CD1c-positive myeloid dendritic cell (primary cell): Measurements from ENCODE around the gene CNDP2.

Experiments
- DNase-seq: peaks from one replicate; pipeline ENCODE4 v3.0.0-alpha.2; 2016; ENCODE audit errors: extremely low spot score

The CNDP2 gene

DNA sequence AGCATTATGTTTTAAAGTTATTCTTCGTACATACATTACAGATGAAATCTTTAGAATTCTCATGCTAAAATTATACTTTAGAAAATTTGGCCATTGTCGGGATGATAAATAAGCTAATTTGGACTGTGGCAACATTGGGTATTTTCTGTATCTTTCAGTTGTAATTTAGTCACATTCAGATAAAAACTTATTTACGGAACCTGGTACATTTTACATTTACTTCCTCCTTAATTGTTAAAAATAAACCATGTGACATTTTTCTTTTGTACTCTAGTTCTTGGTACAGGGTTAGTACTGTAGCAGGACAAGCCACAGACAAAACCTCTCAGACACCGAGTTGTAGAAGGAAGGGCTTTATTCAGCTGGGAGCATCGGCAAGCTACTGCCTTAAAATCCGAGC is 4.2 kb downstream of the CNDP2 start:
- DNase-seq = peak; percentile 58

- DNase-seq = peak; percentile 5
Observed at GRCh38 chr18:74500774-74501173, 4.6 kb downstream of the CNDP2 start.

DNA sequence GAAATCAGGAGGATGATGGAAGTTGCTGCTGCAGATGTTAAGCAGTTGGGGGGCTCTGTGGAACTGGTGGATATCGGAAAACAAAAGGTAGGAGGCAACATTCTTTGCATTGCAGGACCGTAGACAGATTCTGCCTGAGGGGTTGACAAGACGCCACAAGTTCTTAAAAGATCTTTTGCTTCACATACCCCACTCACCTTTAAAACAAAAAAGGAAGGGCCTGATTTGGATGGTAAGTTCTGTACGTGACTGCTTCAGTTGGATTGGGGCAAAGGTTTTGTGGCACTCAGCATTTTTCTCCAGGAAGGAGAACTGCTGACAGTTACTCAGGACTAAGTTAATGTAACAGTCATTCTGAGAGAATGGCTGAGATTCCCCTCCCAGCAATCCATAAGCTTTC is 5.2 kb downstream of the CNDP2 start:
- DNase-seq = peak; percentile 72

GRCh38 chr18:74503137-74503536 is 7.0 kb downstream of the CNDP2 start:
- no peak for DNase-seq

- no peak for DNase-seq
Observed at GRCh38 chr18:74505776-74506175, 9.6 kb downstream of the CNDP2 start.

GRCh38 chr18:74506448-74507084 is 10.4 kb downstream of the CNDP2 start:
- peak; percentile 5 for DNase-seq

GRCh38 chr18:74507097-74507881 is 11.1 kb downstream of the CNDP2 start:
- DNase-seq = no peak

GRCh38 chr18:74507927-74508326 is 11.8 kb downstream of the CNDP2 start:
- no peak for DNase-seq

- DNase-seq = no peak
Observed at GRCh38 chr18:74508366-74508765, 12.2 kb downstream of the CNDP2 start.

DNA sequence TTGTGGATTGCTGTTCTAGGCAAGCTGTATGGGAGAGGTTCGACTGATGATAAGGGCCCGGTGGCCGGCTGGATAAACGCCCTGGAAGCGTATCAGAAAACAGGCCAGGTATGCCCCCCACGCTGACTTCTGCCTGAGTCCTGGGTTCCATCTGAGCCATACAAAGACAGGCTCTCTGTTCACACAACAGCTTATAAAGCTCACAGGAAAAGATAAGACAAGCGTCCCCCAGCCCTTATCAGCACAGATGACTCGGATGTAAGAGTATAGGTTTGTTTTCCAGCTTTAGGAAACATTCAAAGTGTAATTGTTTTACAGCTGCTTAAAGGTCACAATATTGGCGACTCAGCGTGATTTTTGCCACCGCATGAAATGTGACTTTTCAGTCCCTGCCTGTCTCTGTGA is 12.7 kb downstream of the CNDP2 start:
- no peak for DNase-seq

- DNase-seq = no peak
Observed at GRCh38 chr18:74509856-74510769, 13.9 kb downstream of the CNDP2 start.

DNA sequence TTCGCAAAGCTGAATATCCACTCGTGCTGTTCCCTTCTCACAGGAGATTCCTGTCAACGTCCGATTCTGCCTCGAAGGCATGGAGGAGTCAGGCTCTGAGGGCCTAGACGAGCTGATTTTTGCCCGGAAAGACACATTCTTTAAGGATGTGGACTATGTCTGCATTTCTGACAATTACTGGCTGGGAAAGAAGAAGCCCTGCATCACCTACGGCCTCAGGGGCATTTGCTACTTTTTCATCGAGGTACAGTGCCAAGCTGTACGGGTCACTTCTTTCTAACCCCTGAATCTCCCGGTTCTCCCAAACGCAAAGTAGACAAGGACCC is 14.6 kb downstream of the CNDP2 start:
- no peak for DNase-seq

DNA sequence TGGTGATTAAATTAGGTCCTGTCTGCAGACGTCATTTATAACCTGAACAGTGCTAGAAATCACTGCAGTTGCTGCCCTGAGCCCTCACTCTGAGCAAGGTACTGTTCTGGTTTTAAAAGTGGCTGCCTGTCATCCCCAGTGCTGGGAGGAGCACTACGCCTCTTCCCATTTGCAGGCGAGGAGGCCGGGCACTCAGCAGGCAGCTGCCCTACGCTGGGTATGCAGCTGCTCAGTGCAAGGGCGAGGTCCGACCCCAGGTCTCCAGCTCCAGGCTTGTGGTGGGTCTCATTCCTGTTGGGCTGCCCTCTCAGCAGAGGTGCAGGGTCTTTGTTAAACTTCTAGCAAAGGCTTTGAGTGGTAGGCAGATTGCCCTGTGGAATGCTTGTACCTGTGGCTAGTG is 15.7 kb downstream of the CNDP2 start:
- no peak for DNase-seq

GRCh38 chr18:74512321-74513053 is 16.3 kb downstream of the CNDP2 start:
- no peak for DNase-seq

DNA sequence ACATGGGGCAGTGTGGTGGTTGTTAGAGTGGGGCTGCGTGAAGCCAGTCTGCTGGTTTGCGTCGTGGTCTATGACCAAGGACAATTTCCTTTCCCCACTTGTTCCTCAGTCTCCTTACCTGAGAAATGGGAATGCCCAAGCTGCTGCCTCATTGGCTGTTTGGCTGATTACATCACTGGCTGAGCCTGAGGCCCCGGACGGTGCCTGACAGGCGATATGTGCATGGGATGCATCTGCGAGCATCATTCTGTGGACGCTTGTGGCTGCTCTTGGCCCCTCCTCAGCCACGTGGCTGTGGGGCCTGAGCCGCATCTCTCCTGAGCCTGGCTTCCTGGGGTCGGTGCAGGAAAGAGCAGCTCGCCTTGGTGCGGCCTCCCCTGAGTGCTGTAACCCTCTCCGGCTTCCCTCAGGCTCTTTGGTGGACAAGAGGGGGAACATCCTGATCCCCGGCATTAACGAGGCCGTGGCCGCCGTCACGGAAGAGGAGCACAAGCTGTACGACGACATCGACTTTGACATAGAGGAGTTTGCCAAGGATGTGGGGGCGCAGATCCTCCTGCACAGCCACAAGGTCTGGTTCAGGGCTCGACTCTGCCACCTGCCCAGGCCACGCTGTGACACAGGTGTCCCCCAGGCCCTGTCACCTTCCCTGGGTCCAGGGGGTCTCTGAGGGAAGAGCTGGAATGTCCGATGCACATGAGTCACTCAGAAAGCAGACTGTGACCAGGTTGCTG is 17.2 kb downstream of the CNDP2 start:
- no peak for DNase-seq

DNA sequence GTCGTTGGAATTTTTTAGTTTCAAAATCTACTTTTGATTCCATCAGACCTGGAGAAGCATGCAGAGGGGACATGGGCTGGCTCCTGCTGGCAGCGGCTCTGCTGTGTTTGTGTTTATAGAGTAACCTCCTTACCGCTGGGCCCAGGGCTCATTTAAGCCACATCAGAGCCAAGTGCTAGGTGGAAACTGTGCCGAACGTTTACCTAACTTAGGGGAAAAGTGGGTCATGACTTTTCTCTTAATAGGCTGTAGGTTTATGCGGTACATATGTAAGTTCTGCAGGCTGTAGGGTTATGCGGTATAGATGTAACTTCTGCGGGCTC is 17.7 kb downstream of the CNDP2 start:
- no peak for DNase-seq

- no peak for DNase-seq
Observed at GRCh38 chr18:74514860-74515495, 18.8 kb downstream of the CNDP2 start.

GRCh38 chr18:74515620-74516231 is 19.6 kb downstream of the CNDP2 start:
- DNase-seq = no peak

DNA sequence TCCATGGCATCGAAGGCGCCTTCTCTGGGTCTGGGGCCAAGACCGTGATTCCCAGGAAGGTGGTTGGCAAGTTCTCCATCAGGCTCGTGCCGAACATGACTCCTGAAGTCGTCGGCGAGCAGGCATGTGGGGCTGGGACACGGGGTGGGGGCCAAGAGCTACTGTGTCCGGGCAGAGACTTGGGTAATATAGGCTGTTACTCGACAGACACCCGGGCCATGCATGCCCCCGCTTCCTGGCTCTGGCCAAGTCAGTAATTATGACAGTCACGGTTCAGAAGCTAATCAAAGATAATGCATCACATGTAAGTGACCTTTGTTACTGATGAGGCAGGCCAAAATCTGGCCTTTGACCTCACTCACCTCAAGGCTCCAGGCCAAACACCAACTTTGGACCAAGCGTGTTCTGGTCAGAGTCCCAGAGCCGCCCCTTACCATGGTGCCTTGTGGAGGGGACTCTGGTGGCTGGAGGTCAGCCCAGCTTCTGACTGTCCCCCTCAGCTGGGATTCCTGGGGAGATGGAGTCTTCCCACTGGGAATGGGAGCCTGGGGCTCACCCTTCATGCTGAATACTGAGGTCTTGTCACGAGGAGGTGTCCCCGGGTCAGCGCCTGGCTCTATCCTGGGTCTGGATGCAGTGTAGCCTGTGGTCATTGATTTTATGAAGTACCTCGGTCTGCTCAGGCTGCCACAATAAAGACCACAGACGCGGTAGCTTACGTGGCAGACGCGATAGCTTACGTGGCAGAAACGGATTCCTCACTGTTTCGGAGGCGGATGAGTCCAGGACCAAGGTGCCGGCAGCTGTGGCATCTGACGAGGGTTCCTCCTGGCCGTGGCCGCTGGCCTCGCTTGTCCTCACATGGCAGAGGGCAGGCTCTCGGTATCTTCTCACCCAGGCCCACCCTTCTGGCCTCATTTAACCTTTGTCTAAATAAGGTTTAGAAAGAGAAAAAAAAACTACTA is 20.4 kb downstream of the CNDP2 start:
- DNase-seq = no peak
